ENCODE data around the gene SLC35F1.

Gene SLC35F1

GRCh38 chr6:117929501-117929900, 22.4 kb downstream of the SLC35F1 start:
- H3K4me1 ChIP-seq: no peaks in the 10 kb centered on the region
- TF ChIP-seq CTCF (IDR thresholded peaks at IDR 0.05; ENCODE audit: low read depth, low read length): no peak
- no peak for DNase-seq

DNA sequence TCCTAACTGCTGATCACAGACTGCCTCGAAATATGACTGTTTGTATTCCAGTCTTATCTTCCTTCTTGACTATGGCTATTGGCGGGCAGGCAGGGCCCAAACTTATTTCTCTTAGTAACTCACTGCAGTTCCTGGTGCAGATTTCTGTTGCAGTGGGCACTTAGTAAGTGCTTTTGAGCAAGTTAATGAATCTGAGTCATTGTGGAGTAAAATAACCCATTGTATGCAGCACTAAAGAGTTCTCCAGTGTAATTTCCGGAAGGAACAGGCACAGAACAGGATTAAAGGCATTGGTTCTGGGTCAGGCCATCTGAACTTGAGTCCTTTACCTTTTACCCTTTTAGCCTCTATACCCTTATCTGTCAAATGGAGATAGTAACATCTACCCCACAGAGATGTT, 23.6 kb downstream of the SLC35F1 start:
- DNase-seq: no peak
- no peak overlapping the region for H3K4me3 ChIP-seq (ENCODE audit: low read depth, low read length)
- H3K36me3 ChIP-seq: no peaks in the 10 kb centered on the region
- H3K27me3 ChIP-seq: no peaks in the 10 kb centered on the region
- no peaks in the 10 kb centered on the region for H3K4me1 ChIP-seq
- no peaks in the 10 kb centered on the region; the same call in 1 of the 2 replicates for H3K9me3 ChIP-seq
- no peak for TF ChIP-seq CTCF (IDR thresholded peaks at IDR 0.05; ENCODE audit: low read depth, low read length)

More at GRCh38 chr6:117929501-117929900, 22.4 kb downstream of the SLC35F1 start:
- Histone ChIP-seq H3K36me3 (no peaks in the 10 kb centered on the region), H3K4me3 (ENCODE audit: low read depth, low read length) (no peak overlapping the region), H3K27me3 (no peaks in the 10 kb centered on the region), H3K9me3 (no peaks in the 10 kb centered on the region; the same call in 1 of the 2 replicates)

GRCh38 chr6:117932001-117932400, 24.9 kb downstream of the SLC35F1 start:
- Histone ChIP-seq H3K4me1 (no peaks in the 10 kb centered on the region), H3K27me3 (no peaks in the 10 kb centered on the region), H3K36me3 (no peaks in the 10 kb centered on the region), H3K4me3 (ENCODE audit: low read depth, low read length) (no peak overlapping the region), H3K9me3 (no peaks in the 10 kb centered on the region; the same call in 1 of the 2 replicates)
- no peak for DNase-seq
- TF ChIP-seq CTCF (IDR thresholded peaks at IDR 0.05; ENCODE audit: low read depth, low read length): no peak

DNA sequence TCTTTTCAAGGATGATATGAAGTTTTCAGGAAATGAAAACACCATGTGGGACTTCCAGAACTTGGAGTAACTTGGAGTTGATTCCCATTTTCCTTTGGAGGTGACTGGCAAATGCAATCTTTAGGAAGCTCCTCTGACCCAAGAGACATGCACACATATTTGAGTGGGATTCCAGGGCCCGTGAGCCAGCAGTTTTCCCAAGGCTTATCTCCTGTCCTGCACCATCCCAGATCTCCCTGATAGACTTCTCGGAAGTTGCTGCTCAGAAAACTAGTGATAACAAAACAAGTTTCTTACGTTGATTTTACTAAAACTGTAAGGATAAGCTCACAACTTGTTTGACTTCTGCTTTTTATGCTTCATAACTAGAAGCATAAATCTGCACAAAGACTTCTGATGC, 25.6 kb downstream of the SLC35F1 start:
- H3K4me3 ChIP-seq (ENCODE audit: low read depth, low read length): no peak overlapping the region

DNA sequence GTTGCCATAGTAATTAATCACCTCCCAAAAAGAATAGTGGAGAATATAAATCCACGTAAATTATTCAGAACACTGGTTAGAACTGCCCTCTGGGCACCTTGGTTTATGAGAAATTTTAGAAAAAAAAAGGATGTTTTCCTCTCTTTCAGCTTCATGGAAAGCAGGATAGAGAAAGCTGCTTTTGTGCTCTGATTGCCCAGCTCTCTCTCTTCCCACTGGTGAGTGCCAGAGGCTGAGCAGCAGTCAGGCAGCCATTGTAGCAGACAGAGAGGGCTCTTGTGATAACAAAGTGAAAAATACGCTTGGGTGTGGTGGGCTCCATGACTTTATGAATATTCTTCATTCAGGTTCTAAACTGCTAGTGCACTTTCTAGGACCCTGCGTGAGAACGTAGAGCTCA, 26.4 kb downstream of the SLC35F1 start:
- DNase-seq: no peak
- no peak for TF ChIP-seq CTCF (IDR thresholded peaks at IDR 0.05; ENCODE audit: low read depth, low read length)
- no peak overlapping the region for H3K4me3 ChIP-seq (ENCODE audit: low read depth, low read length)

More for the DNA sequence above, 25.6 kb downstream of the SLC35F1 start:
- Histone ChIP-seq H3K36me3 (no peaks in the 10 kb centered on the region), H3K27me3 (no peaks in the 10 kb centered on the region), H3K4me1 (no peaks in the 10 kb centered on the region), H3K9me3 (no peaks in the 10 kb centered on the region; the same call in 1 of the 2 replicates)
- no peak for TF ChIP-seq CTCF (IDR thresholded peaks at IDR 0.05; ENCODE audit: low read depth, low read length)
- no peak for DNase-seq

DNA sequence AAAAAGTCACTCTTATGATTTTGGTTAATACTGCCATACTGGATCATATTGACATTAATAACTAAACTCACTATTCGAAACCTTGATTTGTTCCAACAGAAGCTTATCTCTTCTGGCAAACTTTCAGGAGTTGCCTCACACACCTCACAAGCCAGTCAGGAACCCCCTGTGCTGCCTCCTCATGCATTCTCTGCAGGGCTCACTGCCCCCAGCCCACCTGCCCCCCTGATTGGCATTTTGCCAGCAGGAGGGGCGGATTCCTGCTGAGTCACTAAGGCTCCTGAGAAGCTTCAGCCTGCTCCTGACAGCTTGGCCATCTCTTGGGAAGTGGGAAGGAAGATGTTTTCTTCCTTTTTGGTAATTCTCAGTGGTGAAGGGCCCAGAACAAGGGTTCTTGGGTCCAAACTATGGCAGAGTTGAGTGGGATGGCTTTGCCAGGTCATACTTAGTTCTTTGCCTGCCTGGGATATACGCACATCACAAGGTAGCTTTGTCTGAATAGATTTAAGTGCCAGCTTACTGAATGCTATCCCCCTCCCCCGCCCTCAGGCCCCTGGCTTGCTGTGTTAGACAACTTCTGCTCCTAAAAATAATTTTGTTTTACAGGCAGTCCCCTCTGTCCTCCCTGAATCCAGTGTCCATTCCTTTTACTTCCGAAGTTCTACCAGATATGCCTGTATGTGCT, 31.4 kb downstream of the SLC35F1 start:
- peak; percentile 58 for DNase-seq
- no peaks in the 10 kb centered on the region for H3K36me3 ChIP-seq
- H3K4me1 ChIP-seq: no peaks in the 10 kb centered on the region; the same call in 1 of the 2 replicates
- no peak overlapping the region for H3K4me3 ChIP-seq (ENCODE audit: low read depth, low read length)
- H3K27me3 ChIP-seq: no peaks in the 10 kb centered on the region
- H3K9me3 ChIP-seq: no peaks in the 10 kb centered on the region
- no peak for TF ChIP-seq CTCF (IDR thresholded peaks at IDR 0.05; ENCODE audit: low read depth, low read length)

More for the DNA sequence above, 26.4 kb downstream of the SLC35F1 start:
- Histone ChIP-seq H3K36me3 (no peaks in the 10 kb centered on the region), H3K27me3 (no peaks in the 10 kb centered on the region), H3K4me1 (no peaks in the 10 kb centered on the region), H3K9me3 (no peaks in the 10 kb centered on the region; the same call in 1 of the 2 replicates)
